HG02642 (cell line): Measurements from ENCODE around the gene DSG2.
"Not testable (repeated sequence)": the region's sequence is repeated elsewhere in the genome, so short reads cannot be mapped to it uniquely, and the experiment has no call there.

Experiments used
- ATAC-seq: cut with Tn5 transposase; IDR thresholded peaks from one replicate; pipeline ENCODE4 v1.9.1; 2021; ENCODE audit warnings: mild to moderate bottlenecking; ENCODE audit not compliant: unreplicated experiment, poor library complexity

The DSG2 gene

GRCh38 chr18:31498574-31499524 lies 872 bp downstream of the DSG2 start:
- ATAC-seq = no peak

GRCh38 chr18:31500051-31500688 lies 2.2 kb downstream of the DSG2 start:
- peak; percentile 82 for ATAC-seq

- ATAC-seq = no peak
These were observed 5.0 kb downstream of the DSG2 start for GRCh38 chr18:31503011-31503410.

GRCh38 chr18:31504455-31505147 lies 6.6 kb downstream of the DSG2 start:
- ATAC-seq = no peak

GRCh38 chr18:31505156-31505555 lies 7.2 kb downstream of the DSG2 start:
- ATAC-seq = no peak

- ATAC-seq = no peak
These were observed 8.2 kb downstream of the DSG2 start for GRCh38 chr18:31506024-31506742.

GRCh38 chr18:31507124-31507523 lies 9.1 kb downstream of the DSG2 start:
- not testable (repeated sequence) for ATAC-seq

- ATAC-seq = no peak
These were observed 10.8 kb downstream of the DSG2 start for GRCh38 chr18:31508781-31509180.

- ATAC-seq = no peak
These were observed 11.6 kb downstream of the DSG2 start for GRCh38 chr18:31509571-31509970.

GRCh38 chr18:31510319-31510718 lies 12.3 kb downstream of the DSG2 start:
- ATAC-seq = no peak

- ATAC-seq = no peak
These were observed 13.1 kb downstream of the DSG2 start for GRCh38 chr18:31511098-31511497.

- no peak for ATAC-seq
These were observed 14.3 kb downstream of the DSG2 start for GRCh38 chr18:31512203-31512764.

- ATAC-seq = no peak
These were observed 15.4 kb downstream of the DSG2 start for GRCh38 chr18:31513189-31513935.

GRCh38 chr18:31516437-31516836 lies 18.5 kb downstream of the DSG2 start:
- ATAC-seq = no peak

GRCh38 chr18:31526374-31526773 lies 28.4 kb downstream of the DSG2 start:
- no peak for ATAC-seq

- no peak for ATAC-seq
These were observed 35.3 kb downstream of the DSG2 start for GRCh38 chr18:31533236-31533635.

- no peak for ATAC-seq
These were observed 40.9 kb downstream of the DSG2 start for GRCh38 chr18:31538837-31539236.

- ATAC-seq = no peak
These were observed 48.5 kb downstream of the DSG2 start for GRCh38 chr18:31546476-31546875.

GRCh38 chr18:31548853-31549252 lies 50.9 kb downstream of the DSG2 start:
- no peak for ATAC-seq
